Mesendoderm (in vitro differentiated cells): ENCODE measurements around the gene RAB25.

ENCODE experiments used
- DNase-seq: peaks from one replicate; pipeline ENCODE4 v3.0.0; 2013
- H2AK5ac ChIP-seq: 2 replicates; pipeline ENCODE4 v1.6.1; 2013; ENCODE audit warnings: low read length, inconsistent platforms
- H2BK120ac ChIP-seq: 2 replicates; pipeline ENCODE4 v1.6.1; 2013; ENCODE audit warnings: low read depth, mild to moderate bottlenecking, low read length, moderate library complexity, mixed read lengths
- H2BK15ac ChIP-seq: replicated peaks from 2 replicates; pipeline ENCODE4 v1.6.1; 2013; ENCODE audit warnings: low read depth, mild to moderate bottlenecking, moderate library complexity
- H2BK5ac ChIP-seq: 2 replicates; pipeline ENCODE4 v1.6.1; 2013; ENCODE audit warnings: low read length, inconsistent platforms
- H3K18ac ChIP-seq: 2 replicates; pipeline ENCODE4 v1.6.1; 2013; ENCODE audit warnings: mild to moderate bottlenecking, low read length, mixed read lengths
- H3K23ac ChIP-seq: one replicate; pipeline ENCODE4 v1.6.1; 2013; ENCODE audit warnings: low read length
- H3K27ac ChIP-seq: 2 replicates; pipeline ENCODE4 v1.5.1; 2013; ENCODE audit warnings: low read depth, mild to moderate bottlenecking, inconsistent platforms, low read length, moderate library complexity
- H3K27me3 ChIP-seq: 2 replicates; pipeline ENCODE4 v1.6.1; 2013; ENCODE audit warnings: low read length, control low read depth, mild to moderate bottlenecking, inconsistent platforms; ENCODE audit not compliant: insufficient read depth, poor library complexity
- H3K36me3 ChIP-seq: 2 replicates; pipeline ENCODE4 v1.6.1; 2013; ENCODE audit warnings: low read length, inconsistent platforms; ENCODE audit not compliant: control insufficient read depth, insufficient read depth
- H3K4ac ChIP-seq: one replicate; pipeline ENCODE4 v1.6.1; 2013; ENCODE audit warnings: low read depth, mild to moderate bottlenecking, low read length, moderate library complexity
- H3K4me1 ChIP-seq: 2 replicates; pipeline ENCODE4 v1.6.1; 2013; ENCODE audit warnings: low read depth, low read length, inconsistent platforms; ENCODE audit not compliant: control insufficient read depth
- H3K4me2 ChIP-seq: 2 replicates; pipeline ENCODE4 v1.6.1; 2013; ENCODE audit warnings: low read length
- H3K4me3 ChIP-seq: 2 replicates; pipeline ENCODE4 v1.5.1; 2013; ENCODE audit warnings: mild to moderate bottlenecking, low read length
- H3K56ac ChIP-seq: one replicate; pipeline ENCODE4 v1.6.1; 2013; ENCODE audit warnings: low read length
- H3K79me1 ChIP-seq: 2 replicates; pipeline ENCODE4 v1.6.1; 2013; ENCODE audit warnings: low read length, inconsistent platforms
- H3K79me2 ChIP-seq: 2 replicates; pipeline ENCODE4 v1.6.1; 2013; ENCODE audit warnings: mild to moderate bottlenecking, low read length; ENCODE audit not compliant: control insufficient read depth, insufficient read depth
- H3K9ac ChIP-seq: 2 replicates; pipeline ENCODE4 v1.6.1; 2013; ENCODE audit warnings: low read length, inconsistent platforms
- H4K5ac ChIP-seq: one replicate; pipeline ENCODE4 v1.6.1; 2013; ENCODE audit warnings: low read length
- H4K8ac ChIP-seq: one replicate; pipeline ENCODE4 v1.6.1; 2013; ENCODE audit warnings: low read depth, mild to moderate bottlenecking, control low read depth, low read length, moderate library complexity
- WGBS: extraction: QIAGEN DNeasy Blood & Tissue Kit; methylation state at CpG from one replicate; pipeline ENCODE4 v1.1.7; 2013; ENCODE audit warnings: low lambda C conversion rate, missing lambda C conversion rate; ENCODE audit not compliant: insufficient coverage; ENCODE audit errors: extremely low coverage; 5-methylcytosine and 5-hydroxymethylcytosine counted together

RAB25 gene

GRCh38 chr1:156073110-156073687, 12.2 kb downstream of the RAB25 start:
- no peak overlapping the region for H3K4ac ChIP-seq
- H4K5ac ChIP-seq = no peak overlapping the region
- peaks cover 36% of the 10 kb centered on the region for H3K4me1 ChIP-seq
- no peak overlapping the region for H3K18ac ChIP-seq
- peaks cover 21% of the 10 kb centered on the region for H3K79me1 ChIP-seq
- no peak for DNase-seq
- WGBS = no CpG with 5 or more reads among the region's 1 CpG
- peaks cover 5% of the 10 kb centered on the region for H3K36me3 ChIP-seq
- no peak overlapping the region for H3K9ac ChIP-seq
- H3K4me3 ChIP-seq = no peak overlapping the region
- no peak overlapping the region for H3K4me2 ChIP-seq
- H2BK120ac ChIP-seq = no peak overlapping the region
- H2AK5ac ChIP-seq = no peak overlapping the region
- no peak overlapping the region for H3K56ac ChIP-seq
- no peaks in the 10 kb centered on the region for H3K27me3 ChIP-seq
- no peak overlapping the region for H3K23ac ChIP-seq
- H3K79me2 ChIP-seq = peaks cover 30% of the 10 kb centered on the region
- H3K27ac ChIP-seq = no peak overlapping the region
- H2BK5ac ChIP-seq = no peak overlapping the region
- no peak overlapping the region for H2BK15ac ChIP-seq
- H4K8ac ChIP-seq = no peak overlapping the region

GRCh38 chr1:156073740-156074139, 12.8 kb downstream of the RAB25 start:
- Histone ChIP-seq H3K4me3 (no peak overlapping the region), H3K79me2 (peaks cover 35% of the 10 kb centered on the region)
- DNase-seq = peak; percentile 92

GRCh38 chr1:156074661-156075060, 13.7 kb downstream of the RAB25 start:
- H3K4me2 ChIP-seq = no peak overlapping the region
- no peak overlapping the region for H4K8ac ChIP-seq
- no peak overlapping the region for H3K4ac ChIP-seq
- peaks cover 48% of the 10 kb centered on the region for H3K4me1 ChIP-seq
- H3K27me3 ChIP-seq = no peaks in the 10 kb centered on the region
- peak overlapping the region; percentile 18 for H3K9ac ChIP-seq
- peaks cover 30% of the 10 kb centered on the region for H3K79me1 ChIP-seq
- H2BK5ac ChIP-seq = no peak overlapping the region
- WGBS = no CpG with 5 or more reads among the region's 8 CpGs
- no peak overlapping the region for H4K5ac ChIP-seq
- no peak overlapping the region for H3K56ac ChIP-seq
- H3K4me3 ChIP-seq = no peak overlapping the region
- peak; percentile 66 for DNase-seq
- H2BK15ac ChIP-seq = no peak overlapping the region
- H2BK120ac ChIP-seq = no peak overlapping the region
- H3K36me3 ChIP-seq = peaks cover 5% of the 10 kb centered on the region
- no peak overlapping the region for H2AK5ac ChIP-seq
- peak overlapping the region; percentile 13 for H3K27ac ChIP-seq
- no peak overlapping the region for H3K23ac ChIP-seq
- no peak overlapping the region for H3K18ac ChIP-seq
- peaks cover 43% of the 10 kb centered on the region for H3K79me2 ChIP-seq

More at GRCh38 chr1:156073740-156074139, 12.8 kb downstream of the RAB25 start:
- WGBS = no CpG with 5 or more reads among the region's 5 CpGs
- H2AK5ac ChIP-seq = no peak overlapping the region
- H3K4ac ChIP-seq = no peak overlapping the region
- no peak overlapping the region for H2BK15ac ChIP-seq
- H3K9ac ChIP-seq = no peak overlapping the region
- no peak overlapping the region for H4K5ac ChIP-seq
- H3K18ac ChIP-seq = no peak overlapping the region
- peaks cover 5% of the 10 kb centered on the region for H3K36me3 ChIP-seq
- no peaks in the 10 kb centered on the region for H3K27me3 ChIP-seq
- H4K8ac ChIP-seq = no peak overlapping the region
- peaks cover 25% of the 10 kb centered on the region for H3K79me1 ChIP-seq
- peaks cover 42% of the 10 kb centered on the region for H3K4me1 ChIP-seq
- no peak overlapping the region for H2BK120ac ChIP-seq
- no peak overlapping the region for H3K56ac ChIP-seq
- no peak overlapping the region for H2BK5ac ChIP-seq
- no peak overlapping the region for H3K23ac ChIP-seq
- no peak overlapping the region for H3K27ac ChIP-seq
- H3K4me2 ChIP-seq = no peak overlapping the region

DNA sequence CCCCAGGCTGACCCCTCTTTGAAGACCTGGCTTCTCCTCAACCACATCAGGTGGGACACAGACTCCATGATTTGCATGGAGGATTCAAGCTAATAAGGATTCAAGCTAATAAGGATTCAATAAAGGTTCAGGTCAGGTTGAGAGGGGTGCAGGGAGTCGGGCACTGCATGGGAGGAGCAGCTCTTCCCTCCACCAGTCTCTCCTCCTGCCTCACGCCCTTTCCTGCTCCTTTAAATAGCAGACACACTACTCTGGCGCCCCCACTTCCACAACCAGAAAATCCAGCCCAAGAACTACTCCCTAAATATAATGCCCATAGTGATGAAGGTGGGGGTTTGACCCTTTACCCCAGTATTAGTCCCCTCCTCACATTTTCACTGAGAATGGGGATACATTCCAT, 14.2 kb downstream of the RAB25 start:
- Histone ChIP-seq H3K18ac (no peak overlapping the region), H3K79me2 (peaks cover 48% of the 10 kb centered on the region), H2BK120ac (no peak overlapping the region), H3K23ac (no peak overlapping the region), H2BK5ac (no peak overlapping the region), H3K4me3 (no peak overlapping the region), H3K79me1 (peaks cover 31% of the 10 kb centered on the region), H3K9ac (no peak overlapping the region), H3K27ac (peak overlapping the region; percentile 13), H3K4me1 (peaks cover 49% of the 10 kb centered on the region), H2BK15ac (no peak overlapping the region), H2AK5ac (no peak overlapping the region), H3K27me3 (no peaks in the 10 kb centered on the region), H3K4me2 (no peak overlapping the region), H3K4ac (no peak overlapping the region), H3K36me3 (peaks cover 5% of the 10 kb centered on the region), H4K5ac (no peak overlapping the region), H3K56ac (no peak overlapping the region), H4K8ac (no peak overlapping the region)
- WGBS = no CpG with 5 or more reads among the region's 3 CpGs
- DNase-seq = no peak

- H4K8ac ChIP-seq = no peak overlapping the region
- H3K23ac ChIP-seq = no peak overlapping the region
- H3K4me2 ChIP-seq = no peak overlapping the region
- H2BK120ac ChIP-seq = no peak overlapping the region
- H3K36me3 ChIP-seq = peaks cover 5% of the 10 kb centered on the region
- no peak overlapping the region for H2AK5ac ChIP-seq
- H3K4ac ChIP-seq = no peak overlapping the region
- H3K79me1 ChIP-seq = peaks cover 31% of the 10 kb centered on the region
- peak overlapping the region; percentile 49 for H3K56ac ChIP-seq
- no CpG with 5 or more reads among the region's 4 CpGs for WGBS
- H3K9ac ChIP-seq = peak overlapping the region; percentile 27
- no peak for DNase-seq
- no peak overlapping the region for H3K18ac ChIP-seq
- H3K27ac ChIP-seq = no peak overlapping the region
- H2BK15ac ChIP-seq = no peak overlapping the region
- H3K79me2 ChIP-seq = peaks cover 54% of the 10 kb centered on the region
- H3K4me3 ChIP-seq = no peak overlapping the region
- H2BK5ac ChIP-seq = no peak overlapping the region
- H3K4me1 ChIP-seq = peaks cover 49% of the 10 kb centered on the region
- no peak overlapping the region for H4K5ac ChIP-seq
- H3K27me3 ChIP-seq = no peaks in the 10 kb centered on the region
These were observed 14.8 kb downstream of the RAB25 start for GRCh38 chr1:156075775-156076204.
